ENCODE measurements around the gene CRHR1.
"Not testable (repeated sequence)": the region's sequence is repeated elsewhere in the genome, so short reads cannot be mapped to it uniquely, and the experiment has no call there.

Gene CRHR1

DNA sequence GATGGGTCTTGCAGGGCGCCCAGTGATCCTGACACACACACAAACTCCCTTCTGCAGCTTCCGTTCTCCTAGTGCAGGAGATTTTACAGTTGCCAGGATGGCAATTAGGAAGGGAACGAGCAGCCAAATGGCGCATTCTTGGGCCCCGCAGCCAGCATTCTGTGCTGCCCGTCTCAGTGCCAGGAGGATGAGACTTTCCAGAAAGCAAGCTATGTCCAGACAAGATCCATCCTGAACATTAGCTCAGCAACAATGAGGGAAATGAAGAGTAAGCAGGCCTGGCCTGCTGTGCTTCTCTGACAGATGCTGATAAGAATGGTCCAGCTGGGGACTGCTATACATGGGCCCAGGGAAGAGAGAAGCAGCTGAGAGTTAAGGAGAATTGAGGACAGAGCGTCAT is 77.0 kb downstream of the CRHR1 start:
- no CpG with 5 or more reads among the region's 7 CpGs for WGBS (ENCODE audit: extremely low coverage, insufficient coverage, low lambda C conversion rate)

DNA sequence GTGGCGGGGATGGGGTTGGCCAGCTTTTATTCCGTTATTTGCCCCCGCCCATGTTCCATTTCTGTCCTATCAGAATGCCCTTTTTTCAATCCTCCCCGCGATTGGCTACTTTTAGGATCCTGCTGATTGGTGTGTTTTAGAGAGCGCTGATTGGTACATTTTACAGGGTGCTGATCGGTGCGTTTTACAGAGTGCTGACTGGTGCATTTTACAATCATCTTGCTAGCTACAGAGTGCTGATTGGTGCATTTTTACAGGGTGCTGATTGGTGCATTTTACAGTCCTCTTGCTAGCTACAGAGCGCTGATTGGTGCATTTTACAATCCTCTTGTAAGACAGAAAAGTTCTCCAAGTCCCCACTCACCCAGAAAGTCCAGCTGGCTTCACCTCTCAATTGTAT is 78.0 kb downstream of the CRHR1 start:
- H3K56ac ChIP-seq (ENCODE audit: low read length); H3K4me1 ChIP-seq (ENCODE audit: control insufficient read depth, low read depth, low read length); DNase-seq; H3K36me3 ChIP-seq (ENCODE audit: control insufficient read depth, insufficient read depth, low read length); H3K79me1 ChIP-seq (ENCODE audit: low read length); H2AK5ac ChIP-seq (ENCODE audit: low read length); H3K9ac ChIP-seq (ENCODE audit: low read length); H2BK120ac ChIP-seq (ENCODE audit: low read depth, low read length); H3K4me2 ChIP-seq (ENCODE audit: low read length); H2BK5ac ChIP-seq (ENCODE audit: low read length); H4K8ac ChIP-seq (ENCODE audit: low read depth, low read length); H3K27me3 ChIP-seq (ENCODE audit: insufficient read depth, low read length, poor library complexity); H2BK15ac ChIP-seq (replicated peaks; ENCODE audit: low read depth); H3K79me2 ChIP-seq (ENCODE audit: control insufficient read depth, insufficient read depth, low read length); H3K4ac ChIP-seq (ENCODE audit: low read depth, low read length); H3K18ac ChIP-seq (ENCODE audit: low read length); H4K5ac ChIP-seq (ENCODE audit: low read length); H3K4me3 ChIP-seq (ENCODE audit: low read length); H3K23ac ChIP-seq (ENCODE audit: low read length); H3K27ac ChIP-seq (ENCODE audit: low read depth, low read length): not testable (repeated sequence)
- WGBS (ENCODE audit: extremely low coverage, insufficient coverage, low lambda C conversion rate): no CpG with 5 or more reads among the region's 9 CpGs

More for the DNA sequence above, 77.0 kb downstream of the CRHR1 start:
- no peak overlapping the region for H4K5ac ChIP-seq (ENCODE audit: low read length)
- no peak overlapping the region for H4K8ac ChIP-seq (ENCODE audit: low read depth, low read length)
- no peak overlapping the region for H2BK120ac ChIP-seq (ENCODE audit: low read depth, low read length)
- H3K4me3 ChIP-seq (ENCODE audit: low read length): no peak overlapping the region
- H2BK15ac ChIP-seq (replicated peaks; ENCODE audit: low read depth): no peak overlapping the region
- H3K4me2 ChIP-seq (ENCODE audit: low read length): no peak overlapping the region
- no peaks in the 10 kb centered on the region for H3K4me1 ChIP-seq (ENCODE audit: control insufficient read depth, low read depth, low read length)
- no peak overlapping the region for H2AK5ac ChIP-seq (ENCODE audit: low read length)
- H3K9ac ChIP-seq (ENCODE audit: low read length): no peak overlapping the region
- H3K27ac ChIP-seq (ENCODE audit: low read depth, low read length): no peak overlapping the region
- no peak overlapping the region for H3K23ac ChIP-seq (ENCODE audit: low read length)
- H3K79me1 ChIP-seq (ENCODE audit: low read length): no peaks in the 10 kb centered on the region
- H2BK5ac ChIP-seq (ENCODE audit: low read length): no peak overlapping the region
- no peak overlapping the region for H3K4ac ChIP-seq (ENCODE audit: low read depth, low read length)
- no peaks in the 10 kb centered on the region for H3K36me3 ChIP-seq (ENCODE audit: control insufficient read depth, insufficient read depth, low read length)
- no peaks in the 10 kb centered on the region for H3K79me2 ChIP-seq (ENCODE audit: control insufficient read depth, insufficient read depth, low read length)
- no peaks in the 10 kb centered on the region for H3K27me3 ChIP-seq (ENCODE audit: insufficient read depth, low read length, poor library complexity)
- no peak for DNase-seq
- no peak overlapping the region for H3K18ac ChIP-seq (ENCODE audit: low read length)
- no peak overlapping the region for H3K56ac ChIP-seq (ENCODE audit: low read length)

DNA sequence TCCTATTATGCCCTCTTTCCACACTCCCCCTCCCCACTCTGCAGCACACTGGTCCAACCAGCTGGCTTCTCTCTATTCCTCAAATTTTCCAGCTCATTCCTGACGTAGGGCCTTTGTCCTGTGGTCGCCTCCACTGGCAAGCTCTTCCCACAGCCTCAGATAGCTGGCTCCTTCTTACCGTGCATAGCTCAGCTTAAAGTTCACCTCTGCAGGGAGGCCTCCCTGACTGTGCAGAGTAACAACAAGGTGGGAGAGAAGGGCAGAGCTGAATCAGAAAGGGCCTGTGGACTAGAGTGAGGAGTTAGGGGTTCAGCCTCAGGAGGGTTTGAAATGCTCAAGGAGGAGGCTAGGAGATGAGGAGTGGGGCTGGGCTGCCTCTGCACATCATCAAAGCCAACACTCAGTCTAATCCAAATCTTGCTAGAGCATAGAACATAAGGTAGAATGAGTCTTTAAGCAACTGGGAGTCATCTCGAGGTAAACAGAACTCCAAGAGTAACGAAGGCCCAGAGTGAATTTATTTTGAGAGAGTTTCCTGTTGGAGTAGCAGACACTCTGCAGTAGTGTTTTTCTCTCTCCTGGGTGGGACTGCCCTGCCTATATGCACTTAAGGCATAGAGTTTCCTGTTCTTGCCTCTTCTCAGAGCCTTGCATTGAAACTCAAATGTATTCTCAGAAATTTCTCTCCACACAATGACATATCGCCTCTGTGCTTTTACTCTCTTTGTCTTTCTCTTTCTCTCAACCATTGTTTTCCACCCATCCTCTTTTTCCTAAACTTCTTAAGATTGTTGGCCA is 79.9 kb downstream of the CRHR1 start:
- Histone ChIP-seq H2BK15ac (replicated peaks; ENCODE audit: low read depth) (no peak overlapping the region), H3K79me2 (ENCODE audit: control insufficient read depth, insufficient read depth, low read length) (no peaks in the 10 kb centered on the region), H3K4me3 (ENCODE audit: low read length) (no peak overlapping the region), H3K27ac (ENCODE audit: low read depth, low read length) (no peak overlapping the region), H4K8ac (ENCODE audit: low read depth, low read length) (no peak overlapping the region), H3K9ac (ENCODE audit: low read length) (no peak overlapping the region), H3K23ac (ENCODE audit: low read length) (no peak overlapping the region), H3K79me1 (ENCODE audit: low read length) (no peaks in the 10 kb centered on the region), H2BK120ac (ENCODE audit: low read depth, low read length) (no peak overlapping the region), H3K56ac (ENCODE audit: low read length) (no peak overlapping the region), H3K36me3 (ENCODE audit: control insufficient read depth, insufficient read depth, low read length) (no peaks in the 10 kb centered on the region), H3K4me1 (ENCODE audit: control insufficient read depth, low read depth, low read length) (no peaks in the 10 kb centered on the region), H3K27me3 (ENCODE audit: insufficient read depth, low read length, poor library complexity) (no peaks in the 10 kb centered on the region), H2BK5ac (ENCODE audit: low read length) (no peak overlapping the region), H2AK5ac (ENCODE audit: low read length) (no peak overlapping the region), H3K4me2 (ENCODE audit: low read length) (no peak overlapping the region), H3K18ac (ENCODE audit: low read length) (no peak overlapping the region), H3K4ac (ENCODE audit: low read depth, low read length) (no peak overlapping the region), H4K5ac (ENCODE audit: low read length) (no peak overlapping the region)
- WGBS (ENCODE audit: extremely low coverage, insufficient coverage, low lambda C conversion rate): no CpG with 5 or more reads among the region's 6 CpGs
- no peak for DNase-seq

DNA sequence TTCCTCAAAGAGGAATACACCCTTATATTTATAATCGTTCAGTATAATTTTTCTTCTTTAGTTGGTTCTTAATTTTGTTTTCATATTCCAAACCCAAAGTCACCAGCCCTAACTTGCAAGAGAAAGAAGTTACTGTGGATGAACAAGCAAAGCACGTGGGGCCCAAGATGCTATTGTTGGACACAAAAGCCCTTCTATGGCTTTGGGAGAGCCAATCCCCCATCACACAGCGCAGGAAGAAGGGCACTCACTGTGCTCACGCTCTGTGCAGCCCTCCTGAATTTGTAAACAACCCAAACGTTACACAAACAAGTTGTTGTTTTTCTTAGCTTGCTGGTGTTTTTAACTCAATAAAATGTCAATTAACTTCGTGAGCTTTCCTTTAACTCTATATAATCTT is 83.1 kb downstream of the CRHR1 start:
- no peak overlapping the region for H3K4me3 ChIP-seq (ENCODE audit: low read length)
- H3K79me1 ChIP-seq (ENCODE audit: low read length): no peaks in the 10 kb centered on the region
- H3K4me1 ChIP-seq (ENCODE audit: control insufficient read depth, low read depth, low read length): no peaks in the 10 kb centered on the region
- no peaks in the 10 kb centered on the region for H3K36me3 ChIP-seq (ENCODE audit: control insufficient read depth, insufficient read depth, low read length)
- DNase-seq: no peak
- H2AK5ac ChIP-seq (ENCODE audit: low read length): no peak overlapping the region
- no peak overlapping the region for H3K23ac ChIP-seq (ENCODE audit: low read length)
- no peak overlapping the region for H2BK5ac ChIP-seq (ENCODE audit: low read length)
- WGBS (ENCODE audit: extremely low coverage, insufficient coverage, low lambda C conversion rate): no CpG with 5 or more reads among the region's 6 CpGs
- H3K4me2 ChIP-seq (ENCODE audit: low read length): no peak overlapping the region
- H3K56ac ChIP-seq (ENCODE audit: low read length): no peak overlapping the region
- H4K5ac ChIP-seq (ENCODE audit: low read length): no peak overlapping the region
- no peak overlapping the region for H2BK15ac ChIP-seq (replicated peaks; ENCODE audit: low read depth)
- H3K18ac ChIP-seq (ENCODE audit: low read length): no peak overlapping the region
- no peak overlapping the region for H3K4ac ChIP-seq (ENCODE audit: low read depth, low read length)
- H3K27ac ChIP-seq (ENCODE audit: low read depth, low read length): no peak overlapping the region
- no peaks in the 10 kb centered on the region for H3K27me3 ChIP-seq (ENCODE audit: insufficient read depth, low read length, poor library complexity)
- H3K79me2 ChIP-seq (ENCODE audit: control insufficient read depth, insufficient read depth, low read length): no peaks in the 10 kb centered on the region
- H2BK120ac ChIP-seq (ENCODE audit: low read depth, low read length): no peak overlapping the region
- no peak overlapping the region for H4K8ac ChIP-seq (ENCODE audit: low read depth, low read length)
- H3K9ac ChIP-seq (ENCODE audit: low read length): no peak overlapping the region

DNA sequence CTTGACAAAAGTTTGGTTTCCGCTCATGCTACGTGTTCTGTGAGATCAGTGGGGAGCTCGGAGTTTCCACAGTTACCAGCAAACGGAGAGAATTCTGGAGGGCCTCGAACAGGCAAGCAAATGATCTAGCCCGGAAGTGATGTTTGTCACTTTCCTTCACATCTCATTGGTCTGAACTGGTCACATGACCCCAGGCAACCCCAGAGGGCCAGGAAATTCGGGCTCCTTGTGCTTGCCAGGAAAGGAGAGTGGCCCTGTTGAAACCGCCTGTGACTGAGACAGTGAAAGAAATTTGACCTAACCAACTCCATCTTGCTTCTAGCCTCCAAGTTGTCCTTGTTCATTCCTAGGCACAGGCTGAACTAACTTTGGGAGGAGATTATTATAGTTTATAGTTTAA is 83.6 kb downstream of the CRHR1 start:
- Histone ChIP-seq H2AK5ac (ENCODE audit: low read length) (no peak overlapping the region), H3K4me2 (ENCODE audit: low read length) (no peak overlapping the region), H3K4me1 (ENCODE audit: control insufficient read depth, low read depth, low read length) (no peaks in the 10 kb centered on the region), H3K36me3 (ENCODE audit: control insufficient read depth, insufficient read depth, low read length) (no peaks in the 10 kb centered on the region), H3K56ac (ENCODE audit: low read length) (no peak overlapping the region), H2BK15ac (replicated peaks; ENCODE audit: low read depth) (no peak overlapping the region), H3K23ac (ENCODE audit: low read length) (no peak overlapping the region), H3K27ac (ENCODE audit: low read depth, low read length) (no peak overlapping the region), H3K79me1 (ENCODE audit: low read length) (no peaks in the 10 kb centered on the region), H2BK120ac (ENCODE audit: low read depth, low read length) (no peak overlapping the region), H2BK5ac (ENCODE audit: low read length) (no peak overlapping the region), H4K8ac (ENCODE audit: low read depth, low read length) (no peak overlapping the region), H4K5ac (ENCODE audit: low read length) (no peak overlapping the region), H3K9ac (ENCODE audit: low read length) (no peak overlapping the region), H3K27me3 (ENCODE audit: insufficient read depth, low read length, poor library complexity) (no peaks in the 10 kb centered on the region), H3K79me2 (ENCODE audit: control insufficient read depth, insufficient read depth, low read length) (no peaks in the 10 kb centered on the region), H3K4ac (ENCODE audit: low read depth, low read length) (no peak overlapping the region), H3K4me3 (ENCODE audit: low read length) (no peak overlapping the region), H3K18ac (ENCODE audit: low read length) (no peak overlapping the region)
- no CpG with 5 or more reads among the region's 8 CpGs for WGBS (ENCODE audit: extremely low coverage, insufficient coverage, low lambda C conversion rate)
- peak; percentile 19 for DNase-seq

DNA sequence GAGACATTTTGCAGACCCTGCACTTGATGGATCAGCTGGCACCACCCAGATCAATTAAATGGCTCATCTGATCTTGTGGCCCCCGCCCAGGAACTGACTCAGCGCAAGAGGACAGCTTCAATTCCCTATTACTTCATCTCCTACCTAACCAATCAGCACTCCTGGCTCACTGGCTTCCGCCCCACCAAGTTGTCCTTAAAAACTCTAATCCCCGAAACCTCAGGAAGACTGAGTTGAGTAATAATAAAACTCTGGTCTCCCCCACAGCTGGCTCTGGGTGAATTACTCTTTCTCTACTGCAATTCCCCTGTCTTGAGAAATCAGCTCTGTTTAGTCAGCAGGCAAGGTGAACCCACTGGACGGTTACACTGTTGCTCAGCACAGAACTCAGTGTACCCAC is 84.2 kb downstream of the CRHR1 start:
- DNase-seq: no peak
- no peak overlapping the region for H2BK120ac ChIP-seq (ENCODE audit: low read depth, low read length)

More for the DNA sequence above, 84.2 kb downstream of the CRHR1 start:
- no peaks in the 10 kb centered on the region for H3K36me3 ChIP-seq (ENCODE audit: control insufficient read depth, insufficient read depth, low read length)
- H4K8ac ChIP-seq (ENCODE audit: low read depth, low read length): no peak overlapping the region
- no peak overlapping the region for H3K23ac ChIP-seq (ENCODE audit: low read length)
- no peak overlapping the region for H3K56ac ChIP-seq (ENCODE audit: low read length)
- H3K27ac ChIP-seq (ENCODE audit: low read depth, low read length): no peak overlapping the region
- H2AK5ac ChIP-seq (ENCODE audit: low read length): no peak overlapping the region
- H2BK5ac ChIP-seq (ENCODE audit: low read length): no peak overlapping the region
- H3K79me2 ChIP-seq (ENCODE audit: control insufficient read depth, insufficient read depth, low read length): no peaks in the 10 kb centered on the region
- H2BK15ac ChIP-seq (replicated peaks; ENCODE audit: low read depth): no peak overlapping the region
- no peak overlapping the region for H3K4me3 ChIP-seq (ENCODE audit: low read length)
- no peak overlapping the region for H3K4me2 ChIP-seq (ENCODE audit: low read length)
- H3K27me3 ChIP-seq (ENCODE audit: insufficient read depth, low read length, poor library complexity): no peaks in the 10 kb centered on the region
- no peak overlapping the region for H3K18ac ChIP-seq (ENCODE audit: low read length)
- H3K4me1 ChIP-seq (ENCODE audit: control insufficient read depth, low read depth, low read length): no peaks in the 10 kb centered on the region
- no peak overlapping the region for H4K5ac ChIP-seq (ENCODE audit: low read length)
- H3K9ac ChIP-seq (ENCODE audit: low read length): no peak overlapping the region
- no CpG with 5 or more reads among the region's 5 CpGs for WGBS (ENCODE audit: extremely low coverage, insufficient coverage, low lambda C conversion rate)
- no peak overlapping the region for H3K4ac ChIP-seq (ENCODE audit: low read depth, low read length)
- H3K79me1 ChIP-seq (ENCODE audit: low read length): no peaks in the 10 kb centered on the region
